ENCODE measurements around the gene VPS25. TPM values are rescaled to one million over a fixed set of nuclear protein-coding genes. Genes with fewer than 3 reads are reported as not detected.

The VPS25 gene
- total and polyA plus RNA-seq, 9 of the 15 experiments (the other 6 are each of a cell fraction or from before 2014, with no cell fraction given), result 123 to 352 (median 180) TPM

GRCh38 chr17:42803074-42803883, 30.0 kb downstream of the VPS25 start (continued):
- TF ChIP-seq ZNF407 (IDR thresholded peaks at IDR 0.05; ENCODE audit: low read depth) (no peak), SMARCB1 (IDR thresholded peaks at IDR 0.05; ENCODE audit: insufficient read length, low read depth) (no peak), ZBTB7A (IDR thresholded peaks at IDR 0.05; ENCODE audit: borderline replicate concordance, control insufficient read depth, low read depth, low read length) (peak; percentile 45; the same call in 1 of the 2 replicates), BRCA1 (IDR thresholded peaks at IDR 0.05) (no peak), BRCA1 (CRISPR knock-in tag; IDR thresholded peaks at IDR 0.05) (no peak), SNAPC5 (CRISPR knock-in tag; IDR thresholded peaks at IDR 0.05) (no peak)
